SU-DHL-6 (cell line): ENCODE results near the gene TNFAIP8.

Experiments
- H2AFZ ChIP-seq: fragments of 200-600 bp; sonication (generic); 2 replicates; pipeline ENCODE4 v1.6.1; 2014; ENCODE audit warnings: low read depth, mild to moderate bottlenecking, moderate library complexity, mixed read lengths, antibody characterized with exemption, low read length; ENCODE audit not compliant: severe bottlenecking
- H3F3A ChIP-seq: fragments of 200-600 bp; shearing (Covaris generic); 2 replicates; pipeline ENCODE4 v1.6.0; 2016; ENCODE audit warnings: antibody characterized with exemption, mild to moderate bottlenecking; ENCODE audit not compliant: insufficient read depth
- H3K27ac ChIP-seq: fragments of 200-600 bp; sonication (generic); 2 replicates; pipeline ENCODE4 v1.5.1; 2016; ENCODE audit warnings: low read depth, mild to moderate bottlenecking, low read length, moderate library complexity, mixed read lengths
- H3K27me3 ChIP-seq: fragments of 200-600 bp; sonication (generic), shearing (Covaris generic); 2 replicates; pipeline ENCODE4 v1.6.0; 2014; ENCODE audit warnings: mild to moderate bottlenecking, low read length
- H3K36me3 ChIP-seq: fragments of 200-600 bp; sonication (generic); 2 replicates; pipeline ENCODE4 v1.6.1; 2014; ENCODE audit warnings: mild to moderate bottlenecking, low read length, mixed read lengths
- H3K4me2 ChIP-seq: fragments of 300-600, 200-600 bp; shearing (Covaris generic), sonication (generic); 2 replicates; pipeline ENCODE4 v1.6.0; 2014; ENCODE audit warnings: low read length, low read depth, mild to moderate bottlenecking; ENCODE audit not compliant: poor library complexity, severe bottlenecking
- H3K4me3 ChIP-seq: fragments of 200-600 bp; sonication (generic); 2 replicates; pipeline ENCODE4 v1.5.1; 2014; ENCODE audit warnings: antibody characterized with exemption, low read length, mild to moderate bottlenecking, mixed read lengths; ENCODE audit not compliant: insufficient read depth, poor library complexity, severe bottlenecking
- H3K79me2 ChIP-seq: fragments of 200-600 bp; sonication (generic); 2 replicates; pipeline ENCODE4 v1.6.1; 2014; ENCODE audit warnings: mild to moderate bottlenecking, low read length, moderate library complexity; ENCODE audit not compliant: insufficient read depth
- H3K9ac ChIP-seq: fragments of 200-600 bp; sonication (generic); 2 replicates; pipeline ENCODE4 v1.7.0; 2014; ENCODE audit warnings: mild to moderate bottlenecking, low read length
- H3K9me2 ChIP-seq: fragments of 200-600 bp; sonication (generic); replicated peaks from 2 replicates; pipeline ENCODE4 v1.6.1; 2014; ENCODE audit warnings: low read length; ENCODE audit not compliant: insufficient read depth
- H3K9me3 ChIP-seq: fragments of 200-600 bp; sonication (generic); 2 replicates; pipeline ENCODE4 v1.6.1; 2014; ENCODE audit warnings: low read length, mixed read lengths; ENCODE audit not compliant: insufficient read depth
- H4K20me1 ChIP-seq: fragments of 200-600 bp; sonication (generic); 2 replicates; pipeline ENCODE4 v1.6.1; 2014; ENCODE audit warnings: low read depth, mild to moderate bottlenecking, antibody characterized with exemption, low read length, moderate library complexity, mixed read lengths
- EZH2phosphoT487 ChIP-seq: fragments of 200-600 bp; sonication (generic), shearing (Covaris generic); conservative IDR thresholded peaks from 2 replicates; pipeline ENCODE4 v1.6.1; 2018; ENCODE audit warnings: mild to moderate bottlenecking, antibody characterized with exemption, low read length, moderate library complexity, mixed read lengths
- TF ChIP-seq, protein P1 (sequence below): fragments of 200-600 bp; sonication (generic); IDR thresholded peaks from one replicate; pipeline ENCODE4 v1.5.1; 2017; ENCODE audit warnings: antibody characterized with exemption, mild to moderate bottlenecking, low read length, moderate library complexity; ENCODE audit not compliant: insufficient read depth, poor library complexity, severe bottlenecking

The TNFAIP8 gene

GRCh38 chr5:119361594-119362125, 5.8 kb downstream of the TNFAIP8 start:
- Histone ChIP-seq H3K4me2 (no peak overlapping the region), H3K27me3 (no peaks in the 10 kb centered on the region), H4K20me1 (peaks cover 26% of the 10 kb centered on the region; the same call in 1 of the 2 replicates)

DNA sequence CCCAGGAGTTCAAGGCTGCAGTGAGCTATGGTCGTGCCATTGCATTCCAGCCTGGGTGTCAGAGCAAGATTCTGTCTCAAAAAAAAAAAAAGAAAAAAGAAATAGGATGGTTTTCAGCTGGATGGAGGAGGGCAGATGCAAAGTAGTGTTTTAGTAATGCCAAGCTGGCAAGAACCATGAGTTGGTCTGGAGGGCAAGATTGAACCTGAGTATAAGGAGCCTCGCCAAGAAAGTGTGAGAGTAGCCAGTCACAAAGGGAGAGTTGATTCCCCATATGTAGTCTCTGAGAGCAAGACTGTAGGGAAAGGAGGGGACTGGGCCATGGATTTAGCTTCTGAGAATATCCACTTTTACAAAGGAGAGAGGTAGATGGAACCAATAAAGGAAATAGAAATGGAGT, 6.9 kb downstream of the TNFAIP8 start:
- TF ChIP-seq EZH2phosphoT487, result no peak
- TF ChIP-seq, protein P1, sequence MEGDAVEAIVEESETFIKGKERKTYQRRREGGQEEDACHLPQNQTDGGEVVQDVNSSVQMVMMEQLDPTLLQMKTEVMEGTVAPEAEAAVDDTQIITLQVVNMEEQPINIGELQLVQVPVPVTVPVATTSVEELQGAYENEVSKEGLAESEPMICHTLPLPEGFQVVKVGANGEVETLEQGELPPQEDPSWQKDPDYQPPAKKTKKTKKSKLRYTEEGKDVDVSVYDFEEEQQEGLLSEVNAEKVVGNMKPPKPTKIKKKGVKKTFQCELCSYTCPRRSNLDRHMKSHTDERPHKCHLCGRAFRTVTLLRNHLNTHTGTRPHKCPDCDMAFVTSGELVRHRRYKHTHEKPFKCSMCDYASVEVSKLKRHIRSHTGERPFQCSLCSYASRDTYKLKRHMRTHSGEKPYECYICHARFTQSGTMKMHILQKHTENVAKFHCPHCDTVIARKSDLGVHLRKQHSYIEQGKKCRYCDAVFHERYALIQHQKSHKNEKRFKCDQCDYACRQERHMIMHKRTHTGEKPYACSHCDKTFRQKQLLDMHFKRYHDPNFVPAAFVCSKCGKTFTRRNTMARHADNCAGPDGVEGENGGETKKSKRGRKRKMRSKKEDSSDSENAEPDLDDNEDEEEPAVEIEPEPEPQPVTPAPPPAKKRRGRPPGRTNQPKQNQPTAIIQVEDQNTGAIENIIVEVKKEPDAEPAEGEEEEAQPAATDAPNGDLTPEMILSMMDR, result no peak
- Histone ChIP-seq H3K4me2 (no peak overlapping the region), H3K79me2 (peaks cover 100% of the 10 kb centered on the region), H3K9me2 (no peaks in the 10 kb centered on the region), H2AFZ (no peak overlapping the region), H3K4me3 (no peak overlapping the region), H3K36me3 (no peaks in the 10 kb centered on the region), H3K27me3 (no peaks in the 10 kb centered on the region), H3K27ac (no peak overlapping the region), H3F3A (peaks cover 14% of the 10 kb centered on the region; the same call in 1 of the 2 replicates), H3K9me3 (no peaks in the 10 kb centered on the region), H3K9ac (no peak overlapping the region), H4K20me1 (peaks cover 31% of the 10 kb centered on the region; the same call in 1 of the 2 replicates)

More at GRCh38 chr5:119361594-119362125, 5.8 kb downstream of the TNFAIP8 start:
- H3K9me3 ChIP-seq, result no peaks in the 10 kb centered on the region
- H3K4me3 ChIP-seq, result no peak overlapping the region
- no peaks in the 10 kb centered on the region for H3K36me3 ChIP-seq
- H3K79me2 ChIP-seq, result peaks cover 100% of the 10 kb centered on the region
- TF ChIP-seq, protein P1, result no peak
- no peak for TF ChIP-seq EZH2phosphoT487
- H3K9me2 ChIP-seq, result no peaks in the 10 kb centered on the region
- H3K9ac ChIP-seq, result no peak overlapping the region
- peaks cover 16% of the 10 kb centered on the region for H3F3A ChIP-seq
- no peak overlapping the region for H2AFZ ChIP-seq
- no peak overlapping the region for H3K27ac ChIP-seq

- peaks cover 31% of the 10 kb centered on the region; the same call in 1 of the 2 replicates for H4K20me1 ChIP-seq
- no peak overlapping the region for H2AFZ ChIP-seq
- TF ChIP-seq EZH2phosphoT487, result no peak
- TF ChIP-seq, protein P1, result no peak
- no peaks in the 10 kb centered on the region for H3K9me3 ChIP-seq
- no peaks in the 10 kb centered on the region for H3K27me3 ChIP-seq
- H3K27ac ChIP-seq, result no peak overlapping the region
- no peaks in the 10 kb centered on the region for H3K9me2 ChIP-seq
- no peaks in the 10 kb centered on the region for H3K36me3 ChIP-seq
- no peak overlapping the region for H3K4me2 ChIP-seq
- peaks cover 14% of the 10 kb centered on the region; the same call in 1 of the 2 replicates for H3F3A ChIP-seq
- no peak overlapping the region for H3K4me3 ChIP-seq
- no peak overlapping the region for H3K9ac ChIP-seq
- H3K79me2 ChIP-seq, result peaks cover 100% of the 10 kb centered on the region
These were observed 7.5 kb downstream of the TNFAIP8 start for GRCh38 chr5:119363271-119363670.
